HG03066 (cell line): Measurements from ENCODE around the gene CRYAB.

Experiments used
- ATAC-seq: cut with Tn5 transposase; IDR thresholded peaks from one replicate; pipeline ENCODE4 v1.9.1; 2021; ENCODE audit warnings: low read depth; ENCODE audit not compliant: unreplicated experiment

CRYAB gene, protein sequence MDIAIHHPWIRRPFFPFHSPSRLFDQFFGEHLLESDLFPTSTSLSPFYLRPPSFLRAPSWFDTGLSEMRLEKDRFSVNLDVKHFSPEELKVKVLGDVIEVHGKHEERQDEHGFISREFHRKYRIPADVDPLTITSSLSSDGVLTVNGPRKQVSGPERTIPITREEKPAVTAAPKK

DNA sequence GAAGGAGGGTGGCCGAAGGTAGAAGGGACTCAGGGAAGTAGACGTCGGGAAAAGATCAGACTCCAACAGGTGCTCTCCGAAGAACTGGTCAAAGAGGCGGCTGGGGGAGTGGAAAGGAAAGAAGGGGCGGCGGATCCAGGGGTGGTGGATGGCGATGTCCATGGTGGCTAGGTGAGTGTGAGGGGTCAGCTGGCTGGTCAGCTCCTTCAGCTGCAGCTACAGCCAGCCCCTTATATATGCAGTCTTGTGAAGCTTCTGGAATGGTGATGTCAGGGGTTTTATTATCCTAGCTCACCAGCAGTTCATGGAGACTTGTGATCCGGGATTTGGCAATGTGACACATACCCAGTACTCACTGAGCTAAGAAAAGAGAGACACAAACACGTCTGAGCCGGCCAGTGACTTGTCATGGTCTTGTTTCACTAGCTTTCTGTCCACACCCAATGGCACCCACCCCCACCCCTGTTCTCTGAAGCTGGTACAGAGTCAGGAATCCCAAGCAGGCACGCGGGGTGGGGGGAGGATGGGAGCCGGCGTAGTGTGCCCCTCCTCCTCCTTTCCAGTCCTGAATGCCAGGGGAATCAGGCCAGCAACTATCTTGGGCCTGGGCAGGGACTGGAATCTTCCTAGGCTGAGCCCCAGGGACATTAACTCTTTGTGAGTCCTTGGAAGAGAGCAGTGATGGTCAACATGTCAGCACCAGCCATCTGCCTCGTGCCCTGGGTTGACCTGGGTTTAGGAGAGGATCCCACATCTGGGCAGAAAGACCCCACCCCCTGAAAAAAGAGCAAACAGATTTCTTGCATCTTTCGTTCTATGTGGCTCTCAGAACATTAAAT is at the start of gene CRYAB:
Gene CRYAB, minus strand, starts transcription at position 208 of the 839 bp plus-strand sequence. Its CDS starts 46 bp downstream, at position 162.
- ATAC-seq = no peak

DNA sequence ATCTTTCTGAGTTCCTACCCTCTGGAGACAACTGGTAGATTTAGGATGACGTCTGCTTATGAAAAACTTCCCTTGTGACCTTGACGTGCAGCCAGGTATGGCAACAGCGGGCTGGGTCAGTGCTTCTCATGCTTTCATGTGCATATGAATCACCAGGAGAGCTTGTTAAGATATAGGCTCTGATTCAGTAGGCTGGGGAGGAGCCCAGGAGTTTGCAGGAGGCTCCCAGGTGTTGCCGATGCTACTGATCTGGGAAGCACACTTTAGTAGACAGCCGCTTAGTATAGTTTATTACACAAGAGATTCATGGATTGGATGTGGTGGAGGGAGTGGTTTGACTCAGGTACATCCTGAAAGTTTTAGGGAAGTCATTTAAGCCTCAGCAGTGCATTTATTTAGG is 49.3 kb upstream of the CRYAB start:
- ATAC-seq = no peak

DNA sequence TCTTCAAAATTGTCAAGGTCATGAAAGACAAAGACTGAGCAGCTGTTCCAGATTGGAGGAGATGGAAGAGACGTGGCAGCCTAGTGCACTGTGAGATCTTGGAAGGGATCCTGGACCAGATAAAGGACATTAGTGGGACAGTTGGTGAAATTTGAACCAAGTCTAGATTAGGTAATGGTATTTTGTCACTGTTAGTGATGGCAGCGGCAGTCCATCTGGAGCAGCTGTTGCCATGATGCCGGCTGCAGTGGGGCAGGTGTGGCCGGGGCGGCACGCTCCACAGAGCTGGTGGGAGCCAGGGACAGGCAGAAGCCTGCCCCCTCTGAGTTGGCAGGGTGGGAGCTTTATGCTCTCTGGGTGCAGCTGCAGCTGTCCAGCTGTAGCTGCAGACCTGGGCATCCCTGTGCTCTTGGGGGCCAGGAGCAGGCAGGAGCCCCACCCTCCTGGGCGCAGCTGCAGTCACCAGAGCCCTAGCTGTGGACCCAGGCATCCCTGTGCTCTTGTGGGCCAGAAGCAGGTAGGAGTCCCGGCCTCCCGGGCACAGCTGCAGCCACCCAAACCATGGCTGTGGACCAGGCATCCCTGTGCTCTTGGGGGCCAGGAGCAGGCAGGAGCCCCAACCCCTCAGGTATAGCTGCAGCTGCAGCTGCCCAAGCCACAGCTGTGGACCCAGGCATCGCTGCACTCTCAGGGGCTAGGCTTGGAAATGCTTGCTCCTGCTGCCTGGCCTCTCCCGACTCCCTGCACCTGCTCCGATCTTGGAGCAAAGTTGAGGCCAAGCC is 46.3 kb upstream of the CRYAB start:
- no peak for ATAC-seq

DNA sequence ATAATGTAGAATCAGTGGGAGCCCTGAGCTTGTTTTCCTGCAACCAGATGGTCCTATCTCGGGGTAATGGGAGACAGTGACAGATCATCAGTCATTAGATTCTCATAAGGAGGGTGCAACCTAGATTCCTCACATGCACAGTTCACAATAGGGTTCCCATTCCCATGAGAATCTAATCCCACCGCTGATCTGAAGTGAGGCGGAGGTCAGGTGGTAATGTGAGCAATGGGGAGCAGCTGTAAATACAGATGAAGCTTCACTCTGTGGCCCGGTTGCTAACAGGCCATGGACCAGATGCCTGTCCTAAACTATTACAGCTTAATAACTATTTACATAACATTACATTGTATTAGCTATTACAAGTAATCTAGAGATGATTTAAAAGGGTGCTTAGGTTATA is 42.6 kb upstream of the CRYAB start:
- no peak for ATAC-seq

GRCh38 chr11:111951565-111951964 is 40.0 kb upstream of the CRYAB start:
- no peak for ATAC-seq

DNA sequence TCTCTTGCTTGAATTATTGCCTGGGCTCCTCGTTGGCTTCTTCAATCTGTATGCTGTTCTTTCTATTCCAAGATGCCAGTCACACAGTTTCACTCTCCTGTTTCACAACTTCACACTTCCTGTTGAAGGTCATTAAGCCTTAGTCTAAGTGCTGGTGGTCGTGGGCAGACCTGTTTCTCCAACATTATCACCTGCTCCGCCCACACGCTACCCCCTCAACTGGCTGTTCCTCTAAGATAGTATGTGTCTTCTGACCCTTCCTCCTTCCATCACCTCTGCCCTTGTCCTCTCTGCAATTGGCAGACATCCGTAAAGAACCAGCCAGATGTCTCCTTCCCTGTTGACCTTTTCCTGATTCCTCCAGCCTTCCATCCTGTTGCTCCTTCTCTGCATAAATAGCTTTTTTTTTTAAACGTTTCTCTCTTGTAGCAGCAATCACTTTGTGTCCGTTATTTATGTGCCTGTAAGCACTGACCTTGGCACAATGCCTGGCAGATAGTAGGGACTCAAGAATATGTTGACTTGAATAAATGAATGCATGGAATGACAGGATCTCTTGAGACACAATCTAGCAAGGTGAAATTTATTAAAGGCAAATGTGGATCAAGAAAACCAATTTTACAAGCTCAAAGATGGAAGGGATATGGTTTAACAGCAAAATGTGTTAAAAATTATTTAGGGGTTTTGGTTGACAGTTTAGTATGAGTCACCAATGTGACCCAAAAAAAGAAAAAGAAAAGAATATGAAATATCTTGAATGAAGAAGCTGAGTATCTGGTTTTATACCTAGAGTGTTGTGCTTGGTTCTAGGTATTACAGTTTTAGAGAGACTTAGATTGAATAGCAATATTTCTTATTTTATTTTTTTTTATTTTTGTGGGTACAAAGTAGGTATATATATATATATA is 38.2 kb upstream of the CRYAB start:
- ATAC-seq = no peak

- ATAC-seq = no peak
These were observed 35.6 kb upstream of the CRYAB start for GRCh38 chr11:111947143-111947542.

GRCh38 chr11:111946499-111946898 is 34.9 kb upstream of the CRYAB start:
- no peak for ATAC-seq

DNA sequence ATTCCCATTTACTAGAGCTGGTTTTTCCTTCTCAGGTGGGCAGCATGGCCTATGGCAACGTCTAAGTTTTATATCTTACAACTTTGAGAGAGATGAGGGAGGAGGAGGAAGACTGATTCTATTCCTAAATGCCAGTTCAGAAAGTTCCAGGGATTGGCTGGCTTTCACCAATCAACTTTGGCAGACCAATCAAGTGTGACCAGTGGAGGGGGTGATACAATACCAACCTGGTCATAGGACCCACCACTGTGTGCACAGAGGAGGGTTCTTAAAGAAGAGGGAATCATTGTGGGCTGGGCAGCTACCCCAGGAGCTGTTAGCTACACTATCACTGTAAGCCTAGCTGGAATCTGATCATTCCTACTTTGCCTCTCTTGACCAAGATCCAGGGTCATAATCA is 33.6 kb upstream of the CRYAB start:
- no peak for ATAC-seq

DNA sequence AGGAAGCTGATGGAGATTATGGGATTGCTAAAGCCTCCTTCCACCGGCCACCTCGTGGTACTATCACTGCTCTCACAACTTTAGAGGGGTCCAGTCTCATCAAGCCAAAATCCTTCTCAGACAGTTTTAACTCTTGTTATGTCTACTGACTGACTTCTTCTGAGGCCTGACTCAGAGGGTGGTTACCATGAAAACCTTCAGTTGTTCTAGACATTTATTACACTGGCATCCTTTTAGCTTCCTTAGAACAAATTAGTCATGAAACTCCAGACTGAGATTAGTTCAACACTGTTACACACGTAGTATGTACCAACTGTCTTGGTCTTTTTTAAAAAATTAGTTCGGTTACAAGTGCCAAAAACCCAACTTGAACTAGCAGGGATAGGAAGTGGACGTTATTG is 33.1 kb upstream of the CRYAB start:
- no peak for ATAC-seq

DNA sequence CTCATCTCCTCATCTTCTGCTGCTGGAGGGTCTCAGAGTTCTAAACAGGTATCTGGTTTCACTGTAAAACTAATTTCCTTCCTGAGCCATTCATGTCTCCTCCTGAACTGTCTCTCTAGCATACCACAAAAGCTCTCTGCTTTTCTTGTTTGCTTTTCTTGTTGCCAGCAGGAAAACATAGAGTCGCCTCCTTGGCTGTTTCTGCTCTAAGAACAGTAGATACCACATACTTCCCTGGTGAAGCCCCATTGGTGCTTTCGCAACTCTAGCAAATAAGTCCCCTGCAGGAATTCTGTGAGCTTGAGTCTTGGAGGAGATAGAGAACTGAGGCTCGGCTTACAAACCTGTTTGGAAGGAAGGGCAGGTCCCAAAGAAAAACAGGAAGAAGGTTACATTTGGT is 32.6 kb upstream of the CRYAB start:
- ATAC-seq = no peak

- ATAC-seq = no peak
These were observed 31.3 kb upstream of the CRYAB start for GRCh38 chr11:111942829-111943228.

DNA sequence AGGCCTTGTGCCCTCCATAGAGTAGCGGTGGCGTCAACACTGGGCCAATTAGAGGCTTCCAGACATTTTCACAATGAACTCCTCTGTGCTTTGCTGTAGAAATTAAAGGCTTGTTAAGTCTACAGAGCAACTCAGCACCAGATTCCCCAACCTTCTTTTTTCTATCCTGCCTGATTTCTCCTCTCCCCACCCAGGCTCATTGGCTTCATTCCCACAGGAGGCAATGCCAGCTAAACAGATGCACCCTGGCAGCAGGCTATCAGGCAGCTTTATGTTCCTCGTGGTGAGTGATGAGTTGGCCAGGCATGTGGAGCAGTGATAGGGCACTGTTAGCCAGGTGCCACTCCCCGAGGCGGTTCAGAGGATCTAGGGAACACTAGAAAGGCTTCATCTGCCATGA is 30.4 kb upstream of the CRYAB start:
- ATAC-seq = no peak

DNA sequence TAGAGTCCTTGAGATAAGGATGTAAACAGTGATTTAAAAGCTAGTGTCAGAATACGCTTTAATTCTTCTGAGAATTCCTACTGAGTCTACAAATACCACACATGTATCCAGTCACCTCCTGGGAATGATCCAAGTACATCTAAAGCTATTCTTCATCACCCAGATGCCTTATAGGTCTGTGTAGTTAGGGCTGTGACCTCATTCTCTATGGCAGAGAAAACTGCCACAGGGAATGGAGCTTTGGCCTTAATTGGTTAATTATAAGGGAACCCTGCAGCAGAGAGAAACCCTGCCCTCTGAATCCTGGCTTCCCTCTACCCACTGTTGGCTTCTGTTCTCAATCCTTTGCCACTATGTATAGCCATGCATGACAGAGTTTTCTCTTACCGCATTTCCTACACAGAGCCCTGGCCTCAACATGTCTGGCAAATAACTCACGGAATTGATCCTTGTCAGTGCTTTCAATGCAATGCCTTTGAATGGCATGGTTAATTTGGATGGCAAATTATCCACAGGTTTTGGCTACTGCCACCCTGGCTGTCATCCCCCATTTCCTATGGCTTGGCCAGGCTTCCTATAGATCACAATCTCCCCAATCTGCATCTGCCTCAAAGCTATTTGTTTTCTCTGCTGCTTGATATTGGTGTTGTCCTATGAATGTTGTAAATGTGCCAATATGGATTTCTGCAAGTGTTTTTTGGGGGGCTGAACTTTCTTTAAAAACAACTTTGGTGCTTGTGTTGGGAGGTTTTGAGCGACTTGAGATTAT is 28.4 kb upstream of the CRYAB start:
- ATAC-seq = no peak

- peak; percentile 73 for ATAC-seq
These were observed 27.2 kb upstream of the CRYAB start for GRCh38 chr11:111938687-111939160.

- ATAC-seq = no peak
These were observed 26.3 kb upstream of the CRYAB start for GRCh38 chr11:111937844-111938243.

GRCh38 chr11:111937461-111937769 is 25.8 kb upstream of the CRYAB start:
- no peak for ATAC-seq

DNA sequence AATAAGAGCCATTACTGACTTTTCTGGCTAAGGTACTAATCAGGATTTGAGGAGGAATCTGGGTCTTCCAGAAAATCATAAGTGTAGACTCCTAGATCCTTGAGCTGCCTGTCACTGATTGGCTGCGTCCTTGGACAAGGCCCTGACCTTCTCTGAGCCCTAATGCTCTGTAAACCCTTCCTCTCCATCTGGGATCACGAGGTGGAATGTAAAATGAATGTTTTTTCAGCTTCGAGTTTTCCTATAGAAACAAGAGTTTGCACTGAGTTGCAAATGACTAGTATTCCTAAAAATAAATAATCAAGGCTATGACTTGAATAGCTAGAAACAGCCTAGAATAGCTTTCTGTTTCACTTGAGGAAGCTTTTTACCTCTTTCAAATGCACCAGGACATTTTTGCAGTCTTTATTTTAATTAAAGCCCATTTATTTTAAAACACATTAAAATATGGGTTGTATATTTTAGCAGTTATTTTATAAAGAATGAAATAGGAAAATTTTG is 24.5 kb upstream of the CRYAB start:
- ATAC-seq = no peak

- ATAC-seq = no peak
These were observed 23.9 kb upstream of the CRYAB start for GRCh38 chr11:111935317-111936039.
